Measurements from ENCODE around the gene TATDN3.

DNA sequence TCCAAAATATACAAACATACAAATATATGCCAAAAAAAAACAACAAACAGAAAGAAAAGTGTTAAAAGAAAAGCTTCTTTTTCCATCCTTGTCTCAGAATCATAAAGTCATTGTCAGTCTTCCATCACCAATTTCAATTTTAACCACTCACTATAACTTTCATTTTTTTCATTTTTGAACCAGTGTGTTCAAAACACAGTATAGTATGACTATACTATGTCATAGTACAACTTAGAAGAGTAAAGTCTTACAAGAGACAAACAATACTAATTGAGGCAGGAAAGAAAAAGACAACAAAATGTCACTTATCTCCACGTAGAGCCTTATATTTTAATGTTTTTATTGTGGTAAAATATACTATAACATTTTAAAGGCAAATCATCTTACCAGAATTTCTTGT, 7.7 kb upstream of the TATDN3 start:
- TF ChIP-seq EZH2 (IDR thresholded peaks at IDR 0.05) (no peak), POLR2AphosphoS5 (IDR thresholded peaks at IDR 0.05; ENCODE audit: borderline replicate concordance, low read depth, low read length) (no peak), FOXP2 (optimal IDR thresholded peaks at IDR 0.05; ENCODE audit: control extremely low read depth, extremely low read length, insufficient read depth) (no peak)
